Activated CD4-positive, alpha-beta T cell treated with anti-CD3 and anti-CD28 coated beads, Interleukin-2, Interleukin-6, amounts not matched to agents 100 ng/mL and 50 ng/mL, durations not matched to agents 16 hours and 8 hours (primary cell): ENCODE data around the gene RHOBTB3.
A peak's percentile ranks its signal among the peaks of the same experiment; 100 is the strongest.

ENCODE experiments used
- DNase-seq: peaks from one replicate; pipeline ENCODE4 v3.0.0-alpha.2; 2020

Gene RHOBTB3

GRCh38 chr5:95733107-95733665, 2.0 kb downstream of the RHOBTB3 start:
- DNase-seq, result no peak

DNA sequence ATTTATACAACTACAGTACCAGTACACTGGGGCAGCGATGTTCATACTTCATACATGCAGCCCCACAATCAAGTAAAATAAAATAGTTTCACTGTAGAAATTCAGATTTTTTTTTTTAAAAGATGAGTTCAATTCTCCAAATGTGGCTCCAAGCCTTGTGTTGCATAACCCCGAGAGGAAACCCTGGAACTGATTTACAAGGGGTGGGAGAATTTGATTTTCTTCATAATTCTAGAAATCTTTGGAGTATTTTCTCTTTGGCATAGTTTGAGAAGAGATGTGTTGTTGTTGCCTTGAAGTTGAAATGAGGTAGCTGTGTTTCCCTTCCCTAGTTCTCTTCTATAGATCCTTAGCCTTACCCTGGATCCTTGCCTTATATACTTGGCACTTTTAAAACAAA, 3.1 kb downstream of the RHOBTB3 start:
- DNase-seq, result no peak

GRCh38 chr5:95734906-95735305, 3.8 kb downstream of the RHOBTB3 start:
- no peak for DNase-seq

- DNase-seq, result no peak
Measured at GRCh38 chr5:95735406-95735805, 4.3 kb downstream of the RHOBTB3 start.

GRCh38 chr5:95738072-95738471, 6.9 kb downstream of the RHOBTB3 start:
- no peak for DNase-seq

GRCh38 chr5:95738834-95739233, 7.7 kb downstream of the RHOBTB3 start:
- DNase-seq, result no peak

- DNase-seq, result no peak
Measured at GRCh38 chr5:95739857-95740256, 8.7 kb downstream of the RHOBTB3 start.

GRCh38 chr5:95741458-95741857, 10.3 kb downstream of the RHOBTB3 start:
- no peak for DNase-seq

- no peak for DNase-seq
Measured at GRCh38 chr5:95743232-95743631, 12.1 kb downstream of the RHOBTB3 start.

- DNase-seq, result no peak
Measured at GRCh38 chr5:95743877-95744276, 12.7 kb downstream of the RHOBTB3 start.

GRCh38 chr5:95746194-95746593, 15.1 kb downstream of the RHOBTB3 start:
- DNase-seq, result no peak

DNA sequence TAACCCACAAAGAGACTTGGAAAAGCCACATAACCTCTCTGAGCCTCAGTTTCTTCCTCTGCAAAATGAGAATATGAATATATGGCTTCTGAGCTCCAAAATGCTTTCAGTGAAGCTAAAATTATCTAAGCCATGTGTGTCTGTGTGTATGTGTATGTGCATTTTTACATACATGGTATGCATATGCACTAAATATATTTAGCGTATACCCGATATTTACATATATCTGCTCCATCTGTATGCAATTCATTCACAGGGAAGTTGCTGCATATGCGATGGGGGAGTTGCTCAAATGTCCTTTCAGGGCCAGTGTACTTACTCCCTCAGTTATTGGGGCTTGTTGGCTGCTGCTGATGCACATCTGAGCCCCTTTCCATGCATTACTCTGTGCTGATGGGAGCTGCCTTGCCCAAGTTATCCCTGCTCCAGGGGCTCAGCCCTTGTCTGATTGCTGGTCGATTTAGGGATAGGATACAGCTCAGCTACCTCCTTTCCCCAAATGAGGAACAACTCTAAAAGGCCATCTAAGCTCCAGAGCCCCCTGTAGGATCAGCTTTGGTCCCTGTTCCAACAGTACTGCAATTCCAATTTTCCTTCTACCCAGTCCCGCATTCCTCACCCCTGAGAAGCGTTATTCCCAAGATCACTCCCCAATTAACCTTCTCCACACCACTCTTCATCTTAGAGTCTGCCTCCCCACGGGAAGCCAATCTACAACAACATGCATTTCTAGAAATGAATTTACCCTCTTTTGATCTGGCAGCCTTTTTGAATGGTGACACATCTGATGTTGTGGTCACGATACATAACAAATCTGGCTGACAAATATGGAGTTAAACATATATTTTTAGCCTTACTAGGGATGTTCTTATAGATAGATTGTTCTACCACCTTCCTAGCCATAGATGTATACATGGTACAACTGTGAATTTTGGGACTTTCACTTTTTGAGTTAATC, 15.9 kb downstream of the RHOBTB3 start:
- DNase-seq, result peak; percentile 58

GRCh38 chr5:95748133-95748532, 17.0 kb downstream of the RHOBTB3 start:
- no peak for DNase-seq

DNA sequence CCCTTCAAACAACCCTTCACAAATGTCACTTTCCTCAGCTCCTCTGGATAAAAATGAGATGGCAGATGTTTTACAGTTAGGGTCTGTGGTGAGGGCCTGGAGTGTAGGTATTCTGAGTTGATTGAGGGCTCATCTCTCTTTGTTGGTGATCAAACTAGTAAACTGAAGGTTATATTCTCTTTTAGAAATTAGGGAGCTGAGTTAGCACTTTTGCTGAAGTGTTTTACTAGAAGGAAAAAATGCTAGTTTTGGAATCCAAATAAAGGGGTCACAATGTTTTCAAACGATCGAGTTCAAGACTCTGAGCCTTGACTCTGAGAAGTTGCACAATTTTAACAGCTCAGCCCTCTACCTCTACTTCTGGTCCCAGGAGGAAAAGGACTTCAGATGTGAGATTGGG, 23.4 kb downstream of the RHOBTB3 start:
- no peak for DNase-seq

- DNase-seq, result no peak
Measured at GRCh38 chr5:95759005-95759404, 27.9 kb downstream of the RHOBTB3 start.

DNA sequence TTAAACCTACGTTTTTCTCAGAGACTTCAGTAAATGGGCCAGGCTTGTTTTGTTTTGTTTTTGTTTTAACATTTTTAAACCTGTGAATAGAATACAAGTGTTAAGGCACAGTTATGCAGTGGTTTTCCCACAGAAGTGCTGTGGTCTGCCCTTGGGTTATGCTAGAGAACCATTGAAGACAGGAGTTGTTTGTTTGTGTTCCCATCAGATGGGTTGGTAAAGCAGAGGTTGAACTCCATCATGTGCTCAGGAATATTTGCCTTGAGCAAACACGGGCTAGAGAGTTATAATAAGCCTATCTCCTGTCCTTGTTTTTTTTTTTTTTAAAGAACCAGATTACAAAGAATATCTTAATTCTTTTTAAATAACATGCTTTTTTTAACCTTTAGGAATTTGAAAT, 28.5 kb downstream of the RHOBTB3 start:
- DNase-seq, result no peak

DNA sequence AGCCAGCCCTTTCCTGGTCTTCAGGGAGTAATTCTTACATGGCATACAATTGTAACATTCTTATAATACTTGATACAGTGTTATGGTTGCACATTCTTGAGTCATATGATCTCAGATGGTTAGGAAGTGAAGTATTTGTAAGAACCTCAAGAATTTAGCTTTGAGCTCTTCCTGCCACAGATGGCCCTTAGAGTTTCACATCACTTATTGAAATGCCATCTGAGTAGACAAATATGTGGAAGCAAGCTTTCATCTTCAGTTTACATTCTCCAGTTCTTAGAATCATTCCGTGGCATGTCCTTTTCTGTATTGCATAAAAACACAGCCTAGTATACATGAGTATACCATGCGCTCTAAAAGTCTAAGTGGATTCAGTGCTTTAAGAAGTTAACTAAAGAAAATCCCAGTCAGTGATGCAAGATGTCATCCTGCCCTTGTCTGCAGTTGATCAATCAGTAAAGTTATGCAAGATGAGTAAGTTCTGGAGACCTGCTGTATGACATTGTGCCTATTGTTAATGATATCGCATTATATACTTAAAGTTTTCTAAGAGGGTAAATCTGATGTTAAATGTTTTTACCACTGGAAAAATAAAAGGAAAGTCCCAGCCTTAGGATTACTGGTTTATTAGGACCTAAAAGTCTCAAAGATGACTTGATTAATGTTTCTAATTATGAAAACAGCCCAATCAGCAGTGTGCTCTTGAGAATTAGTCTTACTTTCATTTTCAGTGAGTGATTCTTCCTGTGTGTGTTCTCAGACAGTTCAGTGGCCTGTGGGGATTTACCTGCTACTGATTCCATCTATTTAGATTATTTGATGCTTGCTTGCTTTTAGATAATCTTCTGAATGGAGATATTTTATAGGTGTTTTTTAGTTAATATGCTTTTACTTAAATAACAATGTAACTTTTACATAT, 29.4 kb downstream of the RHOBTB3 start:
- DNase-seq, result peak; percentile 60

DNA sequence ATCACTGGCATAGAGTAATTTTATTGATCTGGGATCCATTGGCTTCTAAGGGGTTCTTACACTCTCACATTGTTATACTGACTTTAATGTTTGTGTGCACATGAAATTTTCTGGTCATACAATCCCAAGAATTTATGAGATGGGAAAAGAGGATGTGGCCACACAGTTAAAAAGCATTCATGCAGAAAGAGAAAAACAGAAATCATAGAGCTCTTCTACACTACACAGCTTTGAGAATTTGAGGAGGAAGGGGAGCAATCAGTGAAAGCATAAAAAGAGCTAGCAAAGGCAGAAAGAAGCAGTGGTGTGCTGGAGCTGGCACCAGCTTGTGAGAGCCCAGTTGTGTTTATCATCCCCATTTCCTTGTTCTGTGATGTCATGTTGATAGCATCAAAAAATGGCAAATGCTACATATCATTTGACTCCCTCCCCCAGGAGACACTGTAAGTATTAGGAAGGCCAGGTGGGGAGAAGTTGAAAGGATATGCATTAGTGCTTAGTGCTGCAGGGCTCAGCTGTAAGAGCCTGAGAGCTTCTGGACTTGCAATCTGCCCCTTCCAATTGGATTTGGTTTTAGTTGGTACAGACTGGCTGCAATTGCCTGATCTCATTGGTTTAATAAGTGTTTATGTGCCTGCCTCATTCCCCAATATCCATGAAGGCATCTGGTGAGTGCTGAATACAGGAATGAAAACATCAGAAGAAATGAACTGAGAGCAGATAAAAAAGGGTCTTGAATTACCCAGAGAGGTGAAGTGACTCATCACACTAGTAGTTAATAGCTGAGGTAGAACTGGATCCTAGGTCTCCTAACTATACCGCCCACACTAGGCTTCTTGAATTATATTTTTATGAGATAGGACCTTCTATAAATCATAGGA, 30.9 kb downstream of the RHOBTB3 start:
- no peak for DNase-seq

DNA sequence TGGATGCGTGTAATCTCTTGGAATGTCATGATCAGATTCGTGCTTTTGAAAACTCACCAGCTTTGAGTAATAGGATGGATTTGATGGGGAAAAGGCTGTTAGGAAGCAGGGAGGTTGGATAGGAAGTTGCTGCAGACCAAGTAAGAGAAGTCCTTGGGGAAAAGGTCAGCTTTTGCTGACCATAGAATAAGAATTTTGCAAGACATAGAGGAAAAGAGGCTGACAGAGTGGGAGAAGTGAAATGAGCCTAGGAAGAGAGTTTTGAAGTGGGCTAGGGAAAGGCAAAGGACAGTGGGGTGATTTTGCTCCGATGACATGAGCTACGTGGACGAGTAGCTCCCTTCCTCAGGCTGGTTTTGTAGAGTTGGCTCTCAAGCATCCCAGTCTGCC, 31.5 kb downstream of the RHOBTB3 start:
- no peak for DNase-seq

- no peak for DNase-seq
Measured at GRCh38 chr5:95763941-95764340, 32.8 kb downstream of the RHOBTB3 start.

DNA sequence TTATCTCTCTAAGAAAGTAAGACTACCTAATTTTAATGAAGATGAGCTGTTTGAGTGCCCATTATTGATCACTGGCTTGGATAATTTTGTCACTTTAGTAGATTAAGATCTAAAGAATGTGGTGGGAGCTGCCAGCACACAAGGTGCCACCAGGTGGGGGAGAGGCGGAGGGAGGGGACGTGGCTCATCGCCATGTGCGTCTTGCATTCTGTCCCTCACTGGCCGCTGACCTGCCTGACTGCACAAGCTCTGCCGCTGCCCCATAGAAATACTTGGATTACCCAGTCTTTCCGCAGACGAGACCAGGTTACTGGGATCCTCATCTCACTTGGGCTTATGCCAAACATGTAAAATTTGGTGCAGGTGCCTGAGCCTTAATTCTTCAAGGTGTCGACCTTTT, 37.6 kb downstream of the RHOBTB3 start:
- no peak for DNase-seq
